Measurements from ENCODE around the gene ARHGAP26. TPM values are rescaled to one million over a fixed set of nuclear protein-coding genes. Genes with fewer than 3 reads are reported as not detected.

The ARHGAP26 gene
- total and polyA plus RNA-seq, 4 donors: 1.8 to 16.7 (median 4.1) TPM

GRCh38 chr5:142772446-142773293 is 2.5 kb downstream of the ARHGAP26 start (continued):
- TF ChIP-seq RAD21 (IDR thresholded peaks at IDR 0.05) (no peak), TAF1 (conservative IDR thresholded peaks at IDR 0.05) (no peak), ATF3 (IDR thresholded peaks at IDR 0.05) (no peak), FOXA2 (IDR thresholded peaks at IDR 0.05) (no peak), HNF4A (conservative IDR thresholded peaks at IDR 0.05) (no peak), JUND (IDR thresholded peaks at IDR 0.05) (no peak), ZBTB33 (IDR thresholded peaks at IDR 0.05) (no peak)

GRCh38 chr5:142777099-142777498 is 6.9 kb downstream of the ARHGAP26 start:
- WGBS: 89% methylated on average over 2 of the region's 2 CpGs
- H3K4me1 ChIP-seq (ENCODE audit: control insufficient read depth in 4 of 4, insufficient read depth in 4 of 4, low read length in 3 of 4): peaks cover 0 to 13% (median 6%) of the 10 kb centered on the region in 4 donors

More at GRCh38 chr5:142777099-142777498, 6.9 kb downstream of the ARHGAP26 start:
- H3K4me3 ChIP-seq (ENCODE audit: low read depth in 1 of 3, low read length in 3 of 3): no peak overlapping the region
- no peak overlapping the region for H3K9ac ChIP-seq (ENCODE audit: low read depth in 1 of 2, low read length in 2 of 2)
- H3K9me3 ChIP-seq (ENCODE audit: control insufficient read depth in 4 of 4, low read length in 3 of 4): no peaks in the 10 kb centered on the region
- TF ChIP-seq MAX (IDR thresholded peaks at IDR 0.05): no peak
- no peak for TF ChIP-seq ATF3 (IDR thresholded peaks at IDR 0.05)
- no peak for TF ChIP-seq ZBTB33 (IDR thresholded peaks at IDR 0.05)
- no peak for TF ChIP-seq FOXA1 (IDR thresholded peaks at IDR 0.05)
- TF ChIP-seq HNF4A (conservative IDR thresholded peaks at IDR 0.05): no peak
- no peak for TF ChIP-seq TAF1 (conservative IDR thresholded peaks at IDR 0.05)
- TF ChIP-seq REST (IDR thresholded peaks at IDR 0.05): no peak
- no peak for TF ChIP-seq EGR1 (IDR thresholded peaks at IDR 0.05; ENCODE audit: low read depth in 2 of 2)
- no peak for TF ChIP-seq GABPA (IDR thresholded peaks at IDR 0.05 in 1 of 2, conservative IDR thresholded peaks at IDR 0.05 in 1 of 2)
- no peak for TF ChIP-seq HNF4G (IDR thresholded peaks at IDR 0.05)
- no peak for TF ChIP-seq YY1 (IDR thresholded peaks at IDR 0.05)
- no peak for TF ChIP-seq JUND (IDR thresholded peaks at IDR 0.05)
- no peaks in the 10 kb centered on the region for H3K27me3 ChIP-seq (ENCODE audit: control insufficient read depth in 4 of 4, insufficient read depth in 4 of 4, low read length in 3 of 4)
- no peaks in the 10 kb centered on the region for H3K36me3 ChIP-seq (ENCODE audit: control insufficient read depth in 4 of 4, insufficient read depth in 3 of 4, low read depth in 1 of 4, low read length in 3 of 4)
- no peak for DNase-seq (ENCODE audit: low spot score)
- no peak overlapping the region for H3K27ac ChIP-seq (ENCODE audit: low read depth in 1 of 2, low read length in 2 of 2)

Measured in liver (tissue), 9 donors.